H1 (cell line): ENCODE measurements around the gene SHH. TPM values are rescaled to one million over a fixed set of nuclear protein-coding genes. Genes with fewer than 3 reads are reported as not detected.

Source experiments
- CTCF ChIA-PET: fragments of 300-600 bp; sonication (Branson Sonifier 250); formaldehyde crosslinking; loops from one replicate; lab custom pipeline; 2021; ENCODE audit not compliant: partially characterized antibody; lab: Charles Lee
- POLR2A ChIA-PET: fragments of 300-600 bp; sonication (Branson Sonifier 250); formaldehyde crosslinking; loops from one replicate; lab custom pipeline; 2021; ENCODE audit warnings: inconsistent platforms; ENCODE audit not compliant: partially characterized antibody; lab: Charles Lee
- DNase-seq, 2 experiments: peaks; one replicate each; pipeline versions ENCODE4 v3.0.0 to v3.0.0-alpha.2; 2010 to 2022; ENCODE audit warnings: low spot score in 2 of 2, low read depth in 1 of 2, mixed read lengths in 1 of 2
- FAIRE-seq: peaks from 2 replicates; lab custom pipeline; 2011; peaks lifted over from hg19 to GRCh38; lab: Jason Lieb, UNC
- H2AFZ ChIP-seq: 2 replicates; pipeline ENCODE4 v1.8.1; 2012; ENCODE audit warnings: low read length, inconsistent platforms
- H2AK5ac ChIP-seq: 2 replicates; pipeline ENCODE4 v1.6.1; 2013; ENCODE audit warnings: low read depth, low read length
- H2BK120ac ChIP-seq: replicated peaks from 2 replicates; pipeline ENCODE3; 2013; ENCODE audit warnings: low read depth, low read length, inconsistent platforms
- H2BK12ac ChIP-seq: 2 replicates; pipeline ENCODE4 v1.6.1; 2013; ENCODE audit warnings: low read depth, low read length
- H2BK15ac ChIP-seq: 2 replicates; pipeline ENCODE4 v1.6.1; 2013; ENCODE audit warnings: low read length
- H2BK20ac ChIP-seq: 2 replicates; pipeline ENCODE4 v1.6.1; 2013; ENCODE audit warnings: low read length
- H2BK5ac ChIP-seq: 2 replicates; pipeline ENCODE4 v1.6.1; 2013; ENCODE audit warnings: low read depth, low read length
- H3K14ac ChIP-seq: 2 replicates; pipeline ENCODE4 v1.6.1; 2013; ENCODE audit warnings: inconsistent platforms; ENCODE audit not compliant: insufficient read length
- H3K18ac ChIP-seq: 2 replicates; pipeline ENCODE4 v1.6.1; 2013; ENCODE audit warnings: low read length; ENCODE audit errors: extremely low read depth
- H3K23ac ChIP-seq: 2 replicates; pipeline ENCODE4 v1.6.1; 2013; ENCODE audit warnings: inconsistent platforms; ENCODE audit not compliant: insufficient read length
- H3K23me2 ChIP-seq: 2 replicates; pipeline ENCODE4 v1.6.1; 2013; ENCODE audit warnings: low read depth, low read length
- H3K27ac ChIP-seq: 2 replicates; pipeline ENCODE4 v1.6.1; 2011; ENCODE audit warnings: low read depth, low read length, inconsistent platforms
- H3K27me3 ChIP-seq, 4 experiments: replicated peaks in 1 of 4; 1 replicate in 1 of 4; 2 replicates in 3 of 4; pipeline versions ENCODE4 v1.6.1 to v1.8.1; 2011 to 2013; ENCODE audit warnings: low read length in 3 of 4, mild to moderate bottlenecking in 3 of 4, inconsistent platforms in 2 of 4, mixed read lengths in 2 of 4, moderate library complexity in 1 of 4; ENCODE audit not compliant: control insufficient read depth in 3 of 4, insufficient read depth in 3 of 4; ENCODE audit errors: extremely low read depth in 1 of 4
- H3K36me3 ChIP-seq, 4 experiments: 2 replicates each; pipeline versions ENCODE4 v1.6.1 to v1.8.1; 2011 to 2013; ENCODE audit warnings: mild to moderate bottlenecking in 4 of 4, low read length in 3 of 4, moderate library complexity in 2 of 4, control low read depth in 1 of 4, inconsistent platforms in 1 of 4; ENCODE audit not compliant: insufficient read depth in 4 of 4, control insufficient read depth in 2 of 4
- H3K4ac ChIP-seq: replicated peaks from 2 replicates; pipeline ENCODE3; 2013; ENCODE audit warnings: low read length, low read depth, mixed read lengths, inconsistent platforms; ENCODE audit not compliant: insufficient read length
- H3K4me1 ChIP-seq, 4 experiments: replicated peaks in 1 of 4; 1 replicate in 1 of 4; 2 replicates in 3 of 4; pipeline versions ENCODE4 v1.6.1 to v1.8.1; 2011 to 2013; ENCODE audit warnings: low read length in 3 of 4, inconsistent platforms in 2 of 4, mixed read lengths in 1 of 4; ENCODE audit not compliant: insufficient read depth in 4 of 4, control insufficient read depth in 3 of 4
- H3K4me2 ChIP-seq, 2 experiments: 2 replicates each; pipeline versions ENCODE4 v1.6.1 to v1.8.1; 2011 to 2013; ENCODE audit warnings: low read depth in 2 of 2, low read length in 2 of 2, control low read depth in 1 of 2, inconsistent platforms in 1 of 2, mild to moderate bottlenecking in 1 of 2; ENCODE audit not compliant: insufficient read depth in 1 of 2
- H3K4me3 ChIP-seq, 4 experiments: fragments of 200-600, 300-600 bp in 1 of 4; sonication (generic), shearing (Covaris generic), sonication (Bioruptor Twin) in 1 of 4; 2 replicates each; pipeline versions ENCODE4 v1.5.1 to v1.8.1; 2011 to 2016; ENCODE audit warnings: low read length in 4 of 4, low read depth in 3 of 4, control low read depth in 2 of 4, inconsistent platforms in 2 of 4, mild to moderate bottlenecking in 2 of 4, mixed read lengths in 1 of 4, moderate library complexity in 1 of 4; ENCODE audit not compliant: insufficient read depth in 2 of 4; ENCODE audit errors: extremely low read depth in 1 of 4
- H3K56ac ChIP-seq: replicated peaks from 2 replicates; pipeline ENCODE3; 2013; ENCODE audit warnings: low read depth, mild to moderate bottlenecking, mixed read lengths, low read length, inconsistent platforms; ENCODE audit not compliant: insufficient read length
- H3K79me1 ChIP-seq: 2 replicates; pipeline ENCODE4 v1.6.1; 2013; ENCODE audit warnings: low read depth, low read length, control low read depth
- H3K79me2 ChIP-seq, 2 experiments: 2 replicates each; pipeline versions ENCODE4 v1.6.1 to v1.8.1; 2012 to 2013; ENCODE audit warnings: low read length in 2 of 2, mild to moderate bottlenecking in 2 of 2, inconsistent platforms in 1 of 2; ENCODE audit not compliant: insufficient read depth in 2 of 2, control insufficient read depth in 1 of 2
- H3K9ac ChIP-seq, 4 experiments: replicated peaks in 1 of 4; 1 replicate in 1 of 4; 2 replicates in 3 of 4; pipeline versions ENCODE4 v1.6.1 to v1.8.1; 2011 to 2013; ENCODE audit warnings: low read depth in 3 of 4, low read length in 3 of 4, control low read depth in 2 of 4, mild to moderate bottlenecking in 2 of 4, moderate library complexity in 2 of 4, inconsistent platforms in 1 of 4; ENCODE audit errors: extremely low read depth in 1 of 4
- H3K9me3 ChIP-seq, 2 experiments: 2 replicates each; pipeline versions ENCODE4 v1.6.1 to v1.8.1; 2012 to 2013; ENCODE audit warnings: mild to moderate bottlenecking in 2 of 2, moderate library complexity in 2 of 2, control low read depth in 1 of 2, inconsistent platforms in 1 of 2, low read depth in 1 of 2, low read length in 1 of 2, mixed read lengths in 1 of 2; ENCODE audit not compliant: insufficient read depth in 2 of 2
- H4K20me1 ChIP-seq, 2 experiments: replicated peaks in 1 of 2; 2 replicates each; pipeline versions ENCODE3 to v1.8.1; 2011 to 2013; ENCODE audit warnings: inconsistent platforms in 2 of 2, low read length in 2 of 2, mild to moderate bottlenecking in 1 of 2; ENCODE audit not compliant: insufficient read depth in 2 of 2, control insufficient read depth in 1 of 2
- H4K5ac ChIP-seq: 2 replicates; pipeline ENCODE4 v1.6.1; 2013; ENCODE audit warnings: low read length, low read depth, mixed read lengths, inconsistent platforms; ENCODE audit not compliant: insufficient read length
- H4K8ac ChIP-seq: 2 replicates; pipeline ENCODE4 v1.8.0; 2013; ENCODE audit warnings: mild to moderate bottlenecking, moderate library complexity, low read length, inconsistent platforms; ENCODE audit not compliant: insufficient read depth; ENCODE audit errors: extremely low read depth
- H4K91ac ChIP-seq: replicated peaks from 2 replicates; pipeline ENCODE3; 2013; ENCODE audit warnings: low read length, mixed read lengths, inconsistent platforms; ENCODE audit not compliant: insufficient read length
- ASH2L ChIP-seq: fragments of 200-600, 300-600 bp; sonication (generic); IDR thresholded peaks from one replicate; pipeline ENCODE4 v1.7.1; 2017; ENCODE audit warnings: low read length
- CBX5 ChIP-seq: fragments of 300-800, 300-1000 bp; sonication (generic); IDR thresholded peaks from 2 replicates; pipeline ENCODE4 v1.7.1; 2016; ENCODE audit warnings: antibody characterized with exemption, low read length, low read depth
- CBX8 ChIP-seq: fragments of 300-800, 300-1000 bp; sonication (generic); IDR thresholded peaks from 2 replicates; pipeline ENCODE4 v1.7.1; 2016; ENCODE audit warnings: low read depth, low read length, borderline replicate concordance
- CEBPB ChIP-seq: IDR thresholded peaks from 2 replicates; pipeline ENCODE4 v1.6.1; 2012; ENCODE audit warnings: low read depth, low read length
- SIRT6 ChIP-seq: IDR thresholded peaks from one replicate; pipeline ENCODE4 v1.7.1; 2012; ENCODE audit warnings: low read length, inconsistent platforms
- SP2 ChIP-seq: IDR thresholded peaks from 2 replicates; pipeline ENCODE4 v1.6.1; 2012; ENCODE audit warnings: mild to moderate bottlenecking, low read length, inconsistent platforms
- SRF ChIP-seq: IDR thresholded peaks from 2 replicates; pipeline ENCODE4 v1.6.1; 2011; ENCODE audit warnings: mild to moderate bottlenecking, low read depth, low read length, moderate library complexity
- TBP ChIP-seq: IDR thresholded peaks from 2 replicates; pipeline ENCODE4 v1.6.1; 2011; ENCODE audit warnings: low read depth, low read length, improper control_type of control experiment
- TEAD4 ChIP-seq: IDR thresholded peaks from 2 replicates; pipeline ENCODE4 v1.6.1; 2012; ENCODE audit warnings: low read depth, low read length, inconsistent platforms, mixed read lengths
- ZNF274 ChIP-seq: IDR thresholded peaks from 2 replicates; pipeline ENCODE4 v1.7.0; 2012; ENCODE audit warnings: low read length, borderline replicate concordance; ENCODE audit errors: extremely low read depth
- WGBS, 2 experiments: shearing (Covaris generic) in 1 of 2; methylation state at CpG; one replicate each; pipeline versions ENCODE4 v1.1.6 to v1.1.7; 2013 to 2015; ENCODE audit warnings: low lambda C conversion rate in 2 of 2, mixed read lengths in 2 of 2, inconsistent platforms in 1 of 2, low coverage in 1 of 2, missing lambda C conversion rate in 1 of 2; ENCODE audit not compliant: insufficient replicate concordance in 2 of 2, insufficient coverage in 1 of 2, insufficient read length in 1 of 2; ENCODE audit errors: extremely low coverage in 1 of 2, missing lambda C conversion rate in 1 of 2; 5-methylcytosine and 5-hydroxymethylcytosine counted together
- polyA plus RNA-seq, 7 experiments: library from polyadenylated mRNA; depleted of rRNA in 3 of 7; stranded (reverse) in 5 of 7; unstranded in 2 of 7; fragments of >200 nt in 5 of 7; fragments of 200-250 nt in 2 of 7; gene quantifications; 1 replicate in 5 of 7; 2 replicates in 1 of 7; 4 replicates in 1 of 7; pipeline versions ENCODE4 v1.2.1 to v1.2.3, GENCODE V29; 2011 to 2013; ENCODE audit warnings: missing spikeins in 2 of 7, mixed read lengths in 2 of 7
- total RNA-seq: library from RNA; stranded (reverse); fragmentation: NEBNext Ultra II Directional; extraction: Animal tissue kit (Norgen Biotek cat#: 25700); gene quantifications from 2 replicates; pipeline ENCODE4 v1.2.1, GENCODE V29; 2021

The SHH gene
- total and polyA plus RNA-seq, 2 of the 8 experiments (the other 6 are each of a cell fraction or from before 2014, with no cell fraction given): not detected

DNA sequence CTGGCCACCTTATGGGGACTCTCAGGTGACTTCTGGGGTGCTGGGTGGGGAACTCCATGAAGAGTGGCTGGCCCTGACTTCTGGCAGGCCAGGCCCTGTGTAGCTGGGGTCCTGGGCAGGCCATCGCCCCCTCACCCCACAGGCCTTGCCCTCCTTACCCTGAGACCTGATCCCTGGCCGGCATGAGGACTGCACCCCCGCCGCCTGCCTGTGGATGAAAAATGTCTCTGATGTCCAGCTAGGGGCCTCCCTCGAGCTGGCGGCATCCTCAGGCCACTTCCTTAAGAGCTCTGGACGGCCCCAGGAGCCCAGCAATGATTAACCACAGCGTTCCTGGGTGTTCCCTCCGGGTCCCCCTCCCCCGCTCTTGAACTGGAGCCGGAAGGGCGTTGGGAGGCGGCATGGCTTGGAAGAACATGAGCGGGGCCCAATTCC is 31.8 kb upstream of the SHH start:
- Histone ChIP-seq H3K79me2 (no peaks in the 10 kb centered on the region), H2BK20ac (no peak overlapping the region), H4K91ac (no peak overlapping the region), H3K56ac (no peak overlapping the region), H3K4me1 (no peaks in the 10 kb centered on the region; a peak in 1 of 7 replicates), H3K18ac (no peak overlapping the region), H2AK5ac (no peak overlapping the region), H4K20me1 (no peaks in the 10 kb centered on the region), H2BK120ac (no peak overlapping the region), H3K4me3 (no peak overlapping the region), H3K27ac (no peak overlapping the region), H2BK5ac (no peak overlapping the region), H3K79me1 (no peaks in the 10 kb centered on the region), H3K9me3 (no peaks in the 10 kb centered on the region), H3K4ac (no peak overlapping the region), H3K36me3 (no peaks in the 10 kb centered on the region), H2AFZ (no peak overlapping the region), H3K23me2 (peaks cover 6% of the 10 kb centered on the region; the same call in 1 of the 2 replicates), H4K8ac (no peak overlapping the region), H2BK15ac (no peak overlapping the region), H3K9ac (no peak overlapping the region), H3K4me2 (no peak overlapping the region), H3K14ac (no peak overlapping the region), H2BK12ac (no peak overlapping the region), H3K23ac (no peak overlapping the region), H4K5ac (no peak overlapping the region), H3K27me3 (no peaks in the 10 kb centered on the region; a peak in 1 of 7 replicates)
- WGBS, 2 experiments: 92% methylated on average over 11 of the region's 14 CpGs; no CpG with 5 or more reads in 1 of the 2 experiments
- POLR2A ChIA-PET: no interaction called here
- CTCF ChIA-PET: no interaction called here
- DNase-seq (no peak), FAIRE-seq (no peak)
- TF ChIP-seq SRF (no peak), ZNF274 (no peak), TBP (no peak), CBX5 (no peak), TEAD4 (no peak), ASH2L (no peak), SIRT6 (no peak), CBX8 (no peak), CEBPB (no peak), SP2 (no peak)
